Fibroblast of skin of left biceps (primary cell): ENCODE results near the gene PATJ.
"Not testable (repeated sequence)": the region's sequence is repeated elsewhere in the genome, so short reads cannot be mapped to it uniquely, and the experiment has no call there.

Experiments used
- DNase-seq, 2 experiments: peaks; one replicate each; pipeline ENCODE4 v3.0.0-alpha.2; 2013; ENCODE audit warnings: low read depth in 2 of 2

Gene PATJ

DNA sequence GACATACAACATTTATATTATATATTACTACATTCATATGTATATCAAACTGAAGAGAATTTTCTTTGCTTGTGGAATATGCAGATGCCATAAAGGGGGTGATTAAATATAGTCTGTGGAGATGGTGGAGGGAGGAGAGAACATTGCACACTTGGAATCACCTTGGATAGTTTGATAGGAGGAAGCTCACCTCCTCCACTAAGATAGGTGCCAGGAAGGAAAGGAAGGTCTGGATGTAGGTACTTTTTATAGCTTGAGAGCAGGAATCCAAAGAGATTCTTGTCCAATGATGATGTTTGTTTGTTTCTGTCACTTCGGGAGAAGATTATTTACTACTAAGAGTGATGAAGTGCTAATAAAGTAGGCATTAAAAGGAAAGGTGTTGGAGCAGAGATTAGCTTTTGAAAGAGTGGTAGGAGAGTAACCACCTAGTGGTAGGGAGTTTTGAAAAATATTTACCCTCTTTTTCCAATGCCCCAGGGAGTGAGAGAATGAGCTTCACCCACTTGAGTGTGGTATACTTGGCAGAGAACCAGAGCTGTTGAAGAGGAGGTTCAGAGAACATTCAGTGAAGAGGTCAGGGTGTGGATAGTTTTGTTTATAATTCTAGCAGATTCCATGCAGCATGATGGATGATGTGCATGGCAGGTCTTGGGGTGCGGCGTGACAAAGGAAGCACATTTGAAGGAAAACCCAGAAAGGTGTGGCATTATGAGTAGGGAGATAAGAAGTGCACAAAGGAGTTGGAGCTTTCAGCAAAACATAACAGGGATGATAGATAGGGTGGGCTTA is 145.0 kb downstream of the PATJ start:
- DNase-seq: no peak

DNA sequence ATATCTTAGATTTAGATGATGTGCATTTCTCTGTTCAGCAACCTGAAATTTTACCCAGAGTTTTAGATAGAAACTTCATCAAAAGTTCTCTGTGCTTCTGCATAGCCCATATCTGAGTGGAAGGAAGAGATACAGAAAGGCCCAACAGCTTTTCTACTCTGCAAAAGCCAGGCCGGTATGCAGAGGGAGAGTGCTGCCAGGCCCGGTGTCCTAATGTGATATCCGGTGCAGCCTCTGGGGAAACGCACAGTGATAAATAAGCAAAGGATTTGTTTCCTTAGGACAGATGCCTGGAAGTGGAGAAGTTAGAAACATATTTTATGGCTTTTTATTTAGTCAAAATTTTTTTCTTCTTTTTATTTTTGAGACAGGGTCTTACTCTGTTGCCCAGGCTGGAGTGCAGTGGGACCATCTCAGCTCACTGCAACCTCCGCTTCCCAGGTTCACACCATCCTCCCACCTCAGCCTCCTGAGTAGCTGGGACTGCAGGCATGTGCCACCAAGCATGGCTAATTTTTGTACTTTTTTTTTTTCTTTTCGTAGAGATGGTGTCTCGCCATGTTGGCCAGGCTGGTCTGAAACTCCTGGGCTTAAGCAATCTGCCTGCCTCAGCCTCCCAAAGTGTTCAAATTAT is 145.8 kb downstream of the PATJ start:
- no peak for DNase-seq

DNA sequence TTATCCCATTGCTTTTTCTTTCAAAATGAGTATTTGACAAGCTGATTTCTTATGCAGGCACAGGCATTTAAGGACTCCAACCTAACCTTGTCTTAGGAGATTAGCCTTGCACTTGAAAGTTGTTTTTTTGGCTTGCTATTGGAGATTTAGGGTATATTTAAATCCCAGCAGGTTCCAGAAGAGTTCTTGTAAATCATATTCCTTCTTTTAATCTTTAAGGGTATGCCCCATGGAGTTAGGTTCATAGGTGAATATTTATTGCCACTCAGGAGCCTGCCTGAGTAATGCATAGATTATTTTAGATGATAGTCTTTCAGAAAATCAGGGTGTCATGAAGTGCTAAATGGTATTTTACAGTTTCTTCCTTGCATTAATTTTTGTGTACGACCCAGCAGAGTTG is 146.5 kb downstream of the PATJ start:
- no peak for DNase-seq

DNA sequence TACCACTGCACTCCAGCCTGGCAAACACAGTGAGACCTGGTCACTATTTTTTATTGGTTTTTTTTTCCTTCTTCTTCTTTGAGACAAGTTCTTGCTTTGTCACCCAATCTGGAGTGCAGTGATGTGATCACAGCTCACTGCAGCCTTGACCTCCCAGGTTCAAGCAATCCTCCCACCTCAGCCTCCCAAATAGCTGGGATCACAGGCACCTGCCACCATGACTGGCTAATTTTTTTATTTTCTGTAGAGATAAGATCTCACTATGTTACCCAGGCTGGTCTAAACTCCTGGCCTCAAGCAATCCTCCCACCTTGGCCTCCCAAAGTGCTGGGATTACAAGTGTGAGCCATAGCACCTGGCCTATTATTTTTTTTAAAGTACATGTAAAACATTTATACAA is 148.2 kb downstream of the PATJ start:
- not testable (repeated sequence) for DNase-seq

DNA sequence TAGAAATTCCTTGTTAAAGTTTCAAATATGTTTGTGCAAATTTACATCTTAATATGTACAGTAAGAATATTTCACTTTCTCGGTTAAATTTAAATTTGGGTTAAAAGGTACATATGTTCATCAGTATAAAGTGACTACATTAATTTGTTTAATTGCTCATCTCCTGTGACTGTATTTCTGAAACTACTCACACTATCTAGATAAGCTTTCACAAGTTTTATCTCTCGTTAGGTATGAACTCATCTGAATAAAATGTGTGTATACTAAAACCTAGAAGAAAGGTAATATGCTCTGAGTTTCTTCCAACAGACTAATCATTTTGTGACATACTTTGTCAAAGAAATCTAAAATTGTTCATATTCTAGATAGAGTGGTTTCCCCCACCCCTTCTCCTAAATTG is 150.7 kb downstream of the PATJ start:
- DNase-seq: no peak

DNA sequence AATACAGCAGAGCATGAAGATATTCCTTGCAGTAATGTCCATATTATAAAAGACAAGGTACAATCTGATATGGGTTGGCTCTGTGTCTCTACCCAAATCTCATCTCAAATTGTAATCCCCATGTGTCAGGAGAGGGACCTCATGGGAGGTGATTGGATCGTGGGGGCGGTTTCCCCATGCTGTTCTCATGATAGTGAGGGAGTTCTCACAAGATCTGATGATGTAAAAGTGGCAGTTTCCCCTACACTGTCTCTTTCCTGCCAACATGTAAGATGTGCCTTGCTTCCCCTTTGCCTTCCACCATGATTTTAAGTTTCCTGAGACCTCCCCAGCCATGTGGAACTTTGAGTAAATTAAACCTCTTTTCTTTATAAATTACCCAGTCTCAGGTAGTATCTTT is 152.0 kb downstream of the PATJ start:
- not testable (repeated sequence) for DNase-seq

DNA sequence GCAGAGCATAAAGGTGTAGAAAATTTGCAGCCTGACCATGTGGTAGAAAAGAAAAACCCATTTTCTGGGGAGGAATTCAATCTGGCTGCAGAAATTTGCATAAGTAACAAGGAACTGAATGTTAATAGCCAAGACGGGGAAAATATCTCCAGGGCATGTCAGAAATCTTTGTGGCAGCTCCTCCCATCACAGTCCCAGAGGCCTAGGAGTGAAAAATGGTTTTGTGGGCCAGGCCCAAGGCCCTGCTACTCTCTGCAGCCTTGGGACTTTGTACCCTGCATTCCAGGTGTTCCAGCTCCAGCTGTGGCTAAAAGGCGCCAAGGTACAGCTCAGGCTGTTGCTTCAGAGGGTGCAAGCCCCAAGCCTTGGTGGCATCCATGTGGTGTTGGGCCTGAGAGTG is 152.9 kb downstream of the PATJ start:
- no peak for DNase-seq

DNA sequence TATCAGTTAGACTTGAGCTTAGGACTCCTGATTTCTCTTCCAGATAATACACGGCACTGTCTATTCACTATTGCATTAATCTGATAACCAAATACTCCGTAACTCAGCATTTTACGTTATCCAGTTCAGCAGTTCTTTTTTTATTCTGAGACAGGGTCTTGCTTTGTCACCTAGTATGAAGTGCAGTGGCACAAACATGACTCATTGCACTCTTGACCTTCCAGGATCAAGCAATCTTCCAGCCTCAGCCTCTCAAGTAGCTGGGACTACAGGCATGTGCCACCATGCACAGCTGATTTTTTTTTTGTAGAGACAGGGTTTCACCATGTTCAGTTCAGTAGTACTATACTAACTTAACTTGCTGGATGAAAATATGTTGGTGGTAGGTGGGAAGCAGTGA is 156.4 kb downstream of the PATJ start:
- no peak for DNase-seq

DNA sequence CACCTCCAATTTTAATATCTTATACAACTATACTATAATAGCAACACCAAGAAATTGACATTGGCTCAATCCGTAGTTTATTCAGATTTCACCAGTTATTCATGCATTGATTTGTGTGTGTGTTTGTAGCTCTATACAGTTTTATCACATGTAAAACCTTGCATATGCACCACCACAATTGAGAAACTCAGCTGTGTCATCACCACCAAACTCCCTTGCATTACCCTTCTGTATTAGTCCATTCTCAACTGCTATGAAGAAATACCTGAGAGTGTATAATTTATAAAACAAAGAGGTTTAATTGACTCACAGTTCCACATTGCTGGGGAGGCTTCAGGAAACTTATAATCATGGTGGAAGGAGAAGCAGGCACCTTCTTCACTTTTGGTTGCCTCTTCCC is 162.1 kb downstream of the PATJ start:
- no peak for DNase-seq

DNA sequence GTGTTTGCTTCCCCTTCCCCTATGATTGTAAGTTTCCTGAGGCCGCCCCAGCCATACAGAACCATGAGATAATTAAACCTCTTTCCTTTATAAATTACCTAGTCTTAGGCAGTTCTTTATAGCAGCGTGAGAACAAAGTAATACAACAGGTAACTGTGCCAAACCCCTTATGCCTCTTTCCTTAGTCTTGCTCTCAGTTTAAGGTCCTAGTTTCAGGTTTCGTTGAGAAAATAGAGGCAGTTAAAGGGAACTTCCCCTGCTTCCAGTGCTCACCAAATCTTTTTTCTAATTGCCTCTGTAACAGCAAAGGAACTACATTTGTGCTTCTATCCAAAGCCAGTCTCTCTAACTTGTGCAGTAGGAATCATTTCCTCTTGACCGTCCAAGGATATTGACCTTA is 164.8 kb downstream of the PATJ start:
- no peak for DNase-seq

DNA sequence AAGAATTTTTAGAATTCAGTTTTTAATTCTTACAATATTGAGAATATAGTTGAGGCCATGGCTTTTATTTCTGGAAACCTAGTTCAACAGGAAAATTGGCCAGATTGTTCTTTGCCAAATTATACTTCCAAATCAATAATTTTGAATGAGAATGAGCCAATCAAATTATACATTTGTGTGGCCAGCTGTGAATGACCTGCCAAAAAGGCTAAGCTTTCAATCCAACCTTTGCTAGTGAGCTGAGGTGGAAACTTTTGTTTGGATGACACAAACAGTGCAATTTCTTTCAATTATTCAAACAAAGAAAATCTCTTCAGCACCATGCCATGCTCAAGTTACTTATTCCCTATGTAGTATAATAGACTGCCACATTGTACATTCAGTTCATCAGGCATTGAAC is 167.8 kb downstream of the PATJ start:
- DNase-seq: no peak

DNA sequence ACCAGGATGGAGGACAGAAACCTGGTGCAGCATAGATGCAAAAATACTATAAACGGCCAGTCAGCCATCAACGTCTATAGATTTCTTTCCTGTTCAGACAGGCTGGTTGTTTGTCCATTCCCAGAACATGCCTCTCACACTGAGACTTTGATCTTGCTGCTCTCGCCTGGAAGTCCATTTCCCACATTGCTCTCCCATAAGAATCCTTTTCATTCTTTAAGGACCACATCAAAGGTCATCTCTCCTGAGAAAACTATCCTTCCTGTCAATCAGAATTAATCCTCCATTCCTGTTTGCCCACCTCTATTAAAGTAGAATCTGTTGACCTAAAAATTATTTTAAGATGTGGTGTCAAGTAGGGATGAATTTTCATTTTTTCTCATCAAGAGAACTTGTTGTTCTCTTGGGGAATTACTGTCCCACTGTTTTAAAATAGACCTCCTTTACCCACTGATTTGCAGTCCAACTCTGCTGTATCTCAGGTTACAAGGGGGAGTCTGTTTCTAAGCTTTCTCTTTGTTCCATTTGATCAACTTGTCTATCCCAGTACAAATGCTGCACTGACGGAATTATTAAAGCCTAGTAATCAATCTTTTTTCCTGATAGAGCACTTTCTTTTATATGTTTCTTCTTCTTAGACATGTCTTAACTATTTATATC is 172.7 kb downstream of the PATJ start:
- DNase-seq: no peak

DNA sequence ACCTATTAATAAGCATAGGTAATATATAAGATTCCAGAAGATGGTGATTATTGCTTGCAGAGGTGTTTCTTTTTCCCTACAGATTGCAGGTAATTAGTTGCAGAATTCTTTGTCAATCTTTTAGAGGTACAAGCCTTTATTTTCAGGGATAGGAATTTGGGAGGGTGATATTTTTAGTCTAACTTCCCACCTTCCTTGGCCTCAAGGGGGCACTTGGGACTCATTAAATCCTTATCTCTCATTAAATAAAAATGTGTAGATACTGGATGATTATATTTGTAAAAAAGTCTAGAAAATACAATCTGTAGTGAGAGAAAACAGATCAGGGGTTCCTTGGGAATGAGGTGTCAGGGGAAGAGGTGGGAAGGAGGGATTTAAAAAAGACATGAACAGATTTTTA is 179.2 kb downstream of the PATJ start:
- no peak for DNase-seq

DNA sequence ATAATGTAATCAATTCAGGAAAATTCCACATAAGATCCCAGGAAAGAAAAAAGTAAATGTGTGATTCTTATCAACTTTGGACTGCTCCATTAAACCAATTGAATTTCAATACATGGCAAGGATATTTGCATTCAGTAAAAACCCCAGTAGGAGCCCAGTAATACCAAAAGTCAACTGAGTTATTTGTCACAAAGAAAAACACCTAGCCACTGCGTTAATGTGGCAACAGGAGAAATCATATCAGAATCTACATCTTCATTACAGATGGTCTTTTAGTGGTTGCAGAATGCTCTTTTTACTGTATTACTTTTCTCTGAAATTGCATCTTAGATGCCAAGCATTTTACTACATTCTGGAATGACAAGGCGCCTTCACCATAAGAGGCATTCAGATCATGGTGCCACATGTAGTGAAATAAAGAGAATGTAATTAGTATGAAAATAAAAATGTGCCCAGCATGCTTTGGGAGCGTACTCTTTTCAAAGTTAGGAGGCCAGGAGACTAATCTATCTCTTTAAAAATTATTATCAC is 180.7 kb downstream of the PATJ start:
- DNase-seq: no peak

DNA sequence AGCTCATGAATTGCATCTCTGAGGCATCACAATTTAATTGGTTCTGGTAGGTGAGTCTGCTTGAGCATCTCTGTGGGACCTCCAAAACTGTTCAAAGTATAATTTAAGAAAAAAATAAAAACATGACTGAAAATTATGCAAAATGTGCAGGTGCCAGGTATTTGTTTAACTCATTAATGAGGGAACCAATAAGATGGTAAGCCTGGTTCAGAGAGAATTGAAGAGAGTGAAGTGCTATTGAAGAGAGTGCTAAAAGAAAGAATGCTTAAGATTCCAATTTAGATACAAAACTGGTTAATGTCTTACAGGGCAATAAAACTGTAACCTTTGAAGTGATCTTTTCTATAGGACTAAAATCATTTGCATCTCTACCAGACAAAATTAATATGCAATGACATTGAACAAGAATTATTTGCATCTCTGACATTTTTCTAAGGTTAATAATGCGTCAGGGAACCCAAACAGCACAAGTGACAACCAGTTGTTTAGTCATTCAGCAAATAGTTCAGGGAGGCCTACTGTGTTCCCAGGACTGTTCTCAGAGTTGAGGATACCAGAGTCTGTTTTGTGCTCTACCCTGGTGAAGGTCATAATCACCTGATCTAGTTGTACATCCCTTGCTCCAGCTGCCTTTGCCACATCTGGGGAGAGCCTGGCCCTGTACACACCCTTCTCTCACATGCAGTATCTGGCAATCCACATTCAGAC is 183.5 kb downstream of the PATJ start:
- DNase-seq: no peak

DNA sequence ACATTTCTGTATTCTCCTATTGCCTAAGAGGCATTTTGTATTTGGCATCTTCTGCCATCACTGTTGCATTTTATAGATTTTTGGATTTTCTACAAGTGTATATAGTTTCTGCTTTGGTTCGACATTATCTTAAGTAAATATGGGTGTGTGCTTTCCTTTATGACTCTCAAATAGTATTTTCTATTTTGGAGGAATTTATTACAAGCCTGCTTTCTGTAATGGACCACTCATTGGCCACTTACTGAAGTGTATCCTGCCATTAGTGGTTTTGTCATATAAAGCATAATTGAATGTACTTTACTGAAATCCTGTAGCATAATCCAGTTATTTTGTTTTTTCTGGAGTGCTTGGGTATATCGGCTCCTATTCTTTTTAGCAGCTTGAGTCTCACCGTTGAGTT is 184.3 kb downstream of the PATJ start:
- no peak for DNase-seq

DNA sequence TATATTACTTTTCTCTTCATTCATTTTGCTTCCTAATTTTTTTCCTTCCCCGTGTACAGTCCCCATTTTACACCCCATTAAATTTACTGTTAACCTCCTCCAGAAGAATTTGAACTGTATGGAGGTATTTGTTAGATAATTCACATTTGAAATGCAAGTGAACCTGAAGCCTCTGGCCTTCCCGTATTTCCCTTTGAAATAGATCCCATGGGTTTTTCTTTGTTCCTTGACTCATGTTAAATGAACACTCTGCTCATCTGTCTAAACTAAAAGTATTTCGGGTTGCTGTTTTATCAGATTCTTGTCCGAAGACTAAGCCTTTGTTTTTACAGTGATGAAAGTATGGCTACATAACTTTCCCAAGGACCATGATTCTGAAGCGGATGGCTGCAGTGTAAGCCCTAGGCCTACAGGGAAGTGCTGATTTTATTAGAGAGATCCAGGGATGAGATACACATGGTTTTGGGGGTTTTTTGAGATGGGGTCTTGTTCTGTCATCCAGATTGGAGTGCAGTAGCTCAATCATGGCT is 187.9 kb downstream of the PATJ start:
- DNase-seq: no peak

DNA sequence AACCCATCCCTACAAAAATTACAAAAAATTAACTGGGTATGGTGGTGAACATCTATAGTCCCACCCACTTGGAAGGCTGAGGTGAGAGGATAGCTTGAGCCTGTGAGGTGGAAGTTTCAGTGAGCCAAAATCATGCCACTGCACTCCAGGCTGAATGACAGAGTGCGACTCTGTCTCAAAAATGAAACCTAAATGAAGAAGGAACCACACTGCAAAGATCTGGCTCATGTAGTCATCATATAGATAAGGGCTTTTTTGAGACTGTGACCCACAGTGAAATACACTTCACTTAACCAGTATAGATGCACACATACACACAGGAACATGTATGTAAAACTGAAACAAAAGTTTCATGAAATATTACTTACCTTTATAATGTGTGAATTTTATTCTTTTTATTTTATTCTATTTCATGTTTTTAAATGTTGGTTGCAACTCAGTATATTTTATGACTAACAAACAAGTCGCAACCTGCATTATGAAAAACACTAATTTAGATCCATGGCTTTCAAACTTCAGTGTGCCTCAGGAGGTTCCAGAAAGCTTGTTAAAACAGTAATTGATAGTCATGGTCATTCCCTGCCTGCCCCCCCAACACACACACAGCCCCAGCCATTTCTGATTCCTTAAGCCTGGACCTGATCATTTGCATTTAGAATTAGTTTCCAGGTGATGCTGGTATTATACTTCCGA is 189.5 kb downstream of the PATJ start:
- no peak for DNase-seq

DNA sequence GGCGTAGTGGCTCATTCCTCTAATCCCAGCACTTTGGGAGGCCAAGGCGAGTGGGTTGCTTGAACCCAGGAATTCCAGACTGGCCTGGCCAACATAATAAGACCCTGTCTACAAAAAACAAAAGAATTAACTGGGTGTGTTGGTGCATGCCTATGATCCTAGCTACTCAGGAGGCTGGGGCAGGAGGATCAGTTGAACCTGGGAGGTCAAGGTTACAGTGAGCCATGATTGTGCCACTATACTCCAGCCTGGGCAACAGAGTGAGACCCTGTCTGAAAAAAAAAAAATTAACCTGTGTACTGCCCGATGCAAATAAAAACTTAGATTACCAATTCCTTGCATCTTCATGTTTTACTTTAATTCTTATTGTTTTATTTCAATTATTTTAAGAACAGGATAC is 193.2 kb downstream of the PATJ start:
- DNase-seq: no peak

DNA sequence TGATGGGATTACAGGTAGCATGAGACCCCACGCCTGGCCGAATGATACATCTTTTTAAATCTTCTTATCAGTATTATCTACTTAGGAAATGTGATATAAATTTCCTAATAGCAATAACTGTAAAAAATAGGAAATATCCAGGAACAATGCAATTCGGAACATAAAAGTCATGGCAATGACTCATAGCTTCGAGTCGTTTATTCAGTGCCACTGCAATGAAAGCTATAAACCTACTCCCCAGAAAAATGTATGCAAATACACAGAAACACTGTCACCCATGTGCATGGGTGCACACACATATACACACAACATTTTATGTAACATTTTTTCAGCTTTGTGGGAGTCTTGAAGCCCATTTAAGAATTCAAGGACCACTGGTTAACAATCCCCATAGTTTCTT is 194.6 kb downstream of the PATJ start:
- no peak for DNase-seq

DNA sequence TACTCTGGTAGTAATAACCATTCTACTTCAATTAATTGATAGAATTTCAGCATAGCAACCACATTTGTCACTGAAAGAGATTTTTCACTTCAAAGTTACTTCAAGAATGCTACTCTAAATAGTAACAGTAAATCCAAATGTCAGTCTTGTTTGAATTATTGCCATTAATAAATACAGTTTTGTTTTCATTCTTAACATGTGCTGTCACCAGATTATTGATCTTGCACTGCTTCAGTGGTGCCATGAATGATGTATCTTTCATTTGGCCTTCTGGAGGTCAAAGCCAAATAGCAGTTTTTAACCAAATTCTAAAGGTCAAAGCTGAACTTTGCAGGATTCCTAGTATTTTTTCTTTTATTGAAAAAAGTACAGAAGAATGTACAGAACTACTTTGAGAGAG is 199.5 kb downstream of the PATJ start:
- no peak for DNase-seq
